Activated CD4-positive, alpha-beta T cell treated with anti-CD3 and anti-CD28 coated beads, Interleukin-10, Interleukin-2, amounts not matched to agents 100 ng/mL and 50 ng/mL, durations not matched to agents 16 hours and 8 hours (primary cell): ENCODE data around the gene CDY1B.
"Not testable (repeated sequence)": the region's sequence is repeated elsewhere in the genome, so short reads cannot be mapped to it uniquely, and the experiment has no call there.

Experiments
- DNase-seq: peaks from one replicate; pipeline ENCODE4 v3.0.0-alpha.2; 2020

Gene CDY1B

GRCh38 chrY:24047919-24048318 is at the start of gene CDY1B:
Gene CDY1B (minus strand): TSS chrY:24048019. CDS start chrY:24047688, 331 bp downstream.
- not testable (repeated sequence) for DNase-seq

DNA sequence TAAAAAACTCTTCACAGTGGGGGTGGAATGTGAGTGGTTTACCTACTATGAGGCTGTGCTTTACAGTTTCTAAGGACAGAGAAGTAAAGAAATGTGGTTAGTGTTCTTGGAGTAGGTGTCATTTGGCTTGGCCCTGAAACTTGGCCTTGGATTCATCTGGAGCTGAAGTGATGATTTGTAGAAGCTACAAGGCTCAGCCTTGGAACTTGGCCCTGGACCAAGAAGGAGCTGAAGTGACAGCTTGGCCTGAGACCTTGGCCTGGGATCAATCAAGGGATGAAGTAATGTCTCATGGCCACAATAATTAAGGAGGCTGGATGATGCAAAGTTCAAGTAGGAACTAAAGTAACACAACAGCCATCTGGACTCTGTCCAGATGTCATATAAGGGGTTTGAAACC is 1.7 kb upstream of the CDY1B start:
- DNase-seq = not testable (repeated sequence)

DNA sequence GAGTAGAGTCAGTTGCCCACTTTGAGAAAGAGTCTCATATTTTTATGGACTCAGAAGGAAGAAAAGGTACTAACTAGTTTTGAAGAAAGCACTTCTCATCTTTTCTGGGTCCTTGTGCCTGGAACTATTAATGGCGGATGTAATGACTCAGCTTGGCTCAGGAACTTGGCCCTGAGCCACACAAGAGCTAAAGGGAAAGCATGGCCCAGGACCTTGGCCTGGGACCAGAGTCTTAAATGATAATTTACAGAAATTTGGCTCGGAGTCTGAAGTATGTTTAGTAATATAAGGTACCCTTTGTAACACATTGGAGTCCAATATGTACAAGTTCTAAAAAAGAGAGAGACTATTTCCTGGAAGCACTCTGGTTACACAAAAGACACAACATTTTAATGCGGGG is 4.6 kb downstream of the CDY1B start:
- not testable (repeated sequence) for DNase-seq

- not testable (repeated sequence) for DNase-seq
Observed at GRCh38 chrY:24039008-24039718, 8.7 kb downstream of the CDY1B start.

DNA sequence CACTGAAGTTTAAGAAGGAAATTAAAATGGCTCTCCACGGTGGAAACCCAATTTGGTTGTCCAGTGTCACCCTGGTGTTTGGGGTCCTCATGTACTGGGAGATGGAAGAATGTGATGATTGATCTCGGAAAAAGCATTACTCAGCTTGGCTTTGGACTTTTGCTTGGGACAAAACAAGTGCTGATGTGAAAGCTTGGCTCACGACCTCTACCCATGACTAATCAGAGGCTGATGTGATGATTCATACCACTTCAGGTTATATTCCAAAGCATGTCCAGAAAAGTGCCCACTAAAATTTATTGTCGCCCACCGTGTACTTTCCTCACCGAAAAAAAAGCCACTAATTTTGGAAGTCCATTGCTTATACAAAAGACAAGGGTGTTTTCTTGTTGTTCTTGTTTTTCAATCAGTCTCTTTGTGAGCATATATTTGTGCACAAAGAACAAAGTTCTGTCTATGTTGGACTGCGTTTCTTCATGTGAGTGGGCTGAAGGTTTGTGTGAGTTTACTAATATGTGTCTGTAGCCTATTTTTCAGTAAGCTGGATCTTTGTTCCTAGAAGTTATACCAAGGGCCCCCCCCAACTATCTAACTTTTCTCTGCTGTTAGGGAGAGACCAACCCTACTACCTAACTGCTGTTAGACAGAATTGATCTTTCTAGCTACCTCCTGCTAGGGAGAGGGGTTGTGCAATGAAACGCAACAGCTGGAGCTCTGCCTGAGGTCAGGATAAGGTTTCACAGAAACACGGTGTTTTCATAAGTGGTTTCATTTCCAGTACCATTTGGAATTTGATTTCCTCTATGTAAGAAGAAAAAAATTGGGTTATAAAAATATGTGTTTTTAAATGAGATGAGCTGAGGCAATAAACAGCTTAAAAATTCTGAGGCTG is 21.4 kb downstream of the CDY1B start:
- not testable (repeated sequence) for DNase-seq
